ENCODE data around the gene SGF29. TPM values are rescaled to one million over a fixed set of nuclear protein-coding genes. Genes with fewer than 3 reads are reported as not detected.
"Not testable (repeated sequence)": the region's sequence is repeated elsewhere in the genome, so short reads cannot be mapped to it uniquely, and the experiment has no call there.

SGF29 gene
- total RNA-seq, 1 experiment from 2014 or later: 22.3 TPM

- intact Hi-C loops (cut with micrococcal nuclease): no loop called here
Measured at GRCh38 chr16:28543072-28543471, 10.6 kb upstream of the SGF29 start.

GRCh38 chr16:28544998-28545397 is 8.7 kb upstream of the SGF29 start:
- Histone ChIP-seq H3K4me1 (ENCODE audit: insufficient read depth, low read length) (no peaks in the 10 kb centered on the region), H3K79me2 (ENCODE audit: low read length) (no peaks in the 10 kb centered on the region), H3K9me2 (replicated peaks; ENCODE audit: low read length) (no peaks in the 10 kb centered on the region), H3K9ac (ENCODE audit: low read length) (no peak overlapping the region), H3K4me2 (ENCODE audit: low read length) (no peak overlapping the region), H4K20me1 (ENCODE audit: low read length) (no peaks in the 10 kb centered on the region), H3K36me3 (ENCODE audit: low read depth, low read length) (no peaks in the 10 kb centered on the region), H3K27me3 (ENCODE audit: low read length) (no peaks in the 10 kb centered on the region), H3F3A (ENCODE audit: low read length, unreplicated experiment) (no peaks in the 10 kb centered on the region), H2AFZ (ENCODE audit: low read length) (no peak overlapping the region), H3K27ac (ENCODE audit: low read length) (no peak overlapping the region), H3K4me3 (ENCODE audit: low read length) (no peak overlapping the region), H3K9me3 (ENCODE audit: low read length) (no peaks in the 10 kb centered on the region)
- TF ChIP-seq EZH2 (IDR thresholded peaks at IDR 0.05; ENCODE audit: low read length, unreplicated experiment) (no peak), EZH2phosphoT487 (IDR thresholded peaks at IDR 0.05; ENCODE audit: borderline replicate concordance, low read length) (no peak), CTCF (conservative IDR thresholded peaks at IDR 0.05; ENCODE audit: low read depth, low read length) (no peak)
- ATAC-seq: no peak
- ChIA-PET CTCF (no interaction called here), POLR2A (ENCODE audit: unreplicated experiment) (no interaction called here)
- BruUV-seq (replicated peaks): no TSS peak
- intact Hi-C loops (cut with micrococcal nuclease): no loop called here
- DNase-seq: no peak

More at GRCh38 chr16:28543072-28543471, 10.6 kb upstream of the SGF29 start:
- DNase-seq (no peak), ATAC-seq (no peak)
- Histone ChIP-seq H3K36me3 (ENCODE audit: low read depth, low read length) (no peaks in the 10 kb centered on the region), H4K20me1 (ENCODE audit: low read length) (no peaks in the 10 kb centered on the region), H3K9ac (ENCODE audit: low read length) (no peak overlapping the region), H3K4me2 (ENCODE audit: low read length) (no peak overlapping the region), H3K27ac (ENCODE audit: low read length) (no peak overlapping the region), H3K4me3 (ENCODE audit: low read length) (no peak overlapping the region), H2AFZ (ENCODE audit: low read length) (no peak overlapping the region), H3F3A (ENCODE audit: low read length, unreplicated experiment) (no peaks in the 10 kb centered on the region), H3K79me2 (ENCODE audit: low read length) (peaks cover 5% of the 10 kb centered on the region; the same call in 1 of the 2 replicates), H3K9me2 (replicated peaks; ENCODE audit: low read length) (no peaks in the 10 kb centered on the region), H3K27me3 (ENCODE audit: low read length) (no peaks in the 10 kb centered on the region), H3K9me3 (ENCODE audit: low read length) (no peaks in the 10 kb centered on the region), H3K4me1 (ENCODE audit: insufficient read depth, low read length) (peaks cover 12% of the 10 kb centered on the region)
- ChIA-PET CTCF (no interaction called here), POLR2A (ENCODE audit: unreplicated experiment) (no interaction called here)
- BruUV-seq (replicated peaks): no TSS peak
- no peak for TF ChIP-seq EZH2phosphoT487 (IDR thresholded peaks at IDR 0.05; ENCODE audit: borderline replicate concordance, low read length)

- H3K4me2 ChIP-seq (ENCODE audit: low read length); POLR2A ChIA-PET (ENCODE audit: unreplicated experiment); CTCF ChIA-PET; H3K79me2 ChIP-seq (ENCODE audit: low read length); H3K27me3 ChIP-seq (ENCODE audit: low read length); H3K9me3 ChIP-seq (ENCODE audit: low read length); H3K4me3 ChIP-seq (ENCODE audit: low read length); H2AFZ ChIP-seq (ENCODE audit: low read length); H3K36me3 ChIP-seq (ENCODE audit: low read depth, low read length); H3K4me1 ChIP-seq (ENCODE audit: insufficient read depth, low read length); DNase-seq; H3F3A ChIP-seq (ENCODE audit: low read length, unreplicated experiment); intact Hi-C loops (cut with micrococcal nuclease); H3K9ac ChIP-seq (ENCODE audit: low read length); BruUV-seq (replicated peaks); ATAC-seq; H3K9me2 ChIP-seq (replicated peaks; ENCODE audit: low read length); H3K27ac ChIP-seq (ENCODE audit: low read length); H4K20me1 ChIP-seq (ENCODE audit: low read length): not testable (repeated sequence)
Measured at GRCh38 chr16:28545964-28546363, 7.8 kb upstream of the SGF29 start.

- CTCF ChIA-PET: no interaction called here
- intact Hi-C loops (cut with micrococcal nuclease): no loop called here
Measured at GRCh38 chr16:28546626-28547025, 7.1 kb upstream of the SGF29 start.

More at GRCh38 chr16:28546626-28547025, 7.1 kb upstream of the SGF29 start:
- Histone ChIP-seq H3K36me3 (ENCODE audit: low read depth, low read length) (no peaks in the 10 kb centered on the region), H3K4me1 (ENCODE audit: insufficient read depth, low read length) (no peaks in the 10 kb centered on the region), H3K9ac (ENCODE audit: low read length) (no peak overlapping the region), H3K27me3 (ENCODE audit: low read length) (no peaks in the 10 kb centered on the region), H3K9me2 (replicated peaks; ENCODE audit: low read length) (no peaks in the 10 kb centered on the region), H3K4me3 (ENCODE audit: low read length) (no peak overlapping the region), H3K4me2 (ENCODE audit: low read length) (no peak overlapping the region), H3K79me2 (ENCODE audit: low read length) (no peaks in the 10 kb centered on the region), H3K9me3 (ENCODE audit: low read length) (no peaks in the 10 kb centered on the region), H2AFZ (ENCODE audit: low read length) (no peak overlapping the region), H4K20me1 (ENCODE audit: low read length) (no peaks in the 10 kb centered on the region), H3K27ac (ENCODE audit: low read length) (no peak overlapping the region), H3F3A (ENCODE audit: low read length, unreplicated experiment) (no peaks in the 10 kb centered on the region)
- no peak for DNase-seq
- BruUV-seq (replicated peaks): no TSS peak
- ATAC-seq: no peak
- POLR2A ChIA-PET (ENCODE audit: unreplicated experiment): no interaction called here
- TF ChIP-seq EZH2phosphoT487 (IDR thresholded peaks at IDR 0.05; ENCODE audit: borderline replicate concordance, low read length) (no peak), EZH2 (IDR thresholded peaks at IDR 0.05; ENCODE audit: low read length, unreplicated experiment) (no peak), CTCF (conservative IDR thresholded peaks at IDR 0.05; ENCODE audit: low read depth, low read length) (no peak)
